ENCODE measurements around the gene TMEM205. TPM values are rescaled to one million over a fixed set of nuclear protein-coding genes. Genes with fewer than 3 reads are reported as not detected.
"Not testable (repeated sequence)": the region's sequence is repeated elsewhere in the genome, so short reads cannot be mapped to it uniquely, and the experiment has no call there.

TMEM205 gene
- total RNA-seq, 4 donors from 2014 or later = 266 to 1,029 (median 650) TPM

DNA sequence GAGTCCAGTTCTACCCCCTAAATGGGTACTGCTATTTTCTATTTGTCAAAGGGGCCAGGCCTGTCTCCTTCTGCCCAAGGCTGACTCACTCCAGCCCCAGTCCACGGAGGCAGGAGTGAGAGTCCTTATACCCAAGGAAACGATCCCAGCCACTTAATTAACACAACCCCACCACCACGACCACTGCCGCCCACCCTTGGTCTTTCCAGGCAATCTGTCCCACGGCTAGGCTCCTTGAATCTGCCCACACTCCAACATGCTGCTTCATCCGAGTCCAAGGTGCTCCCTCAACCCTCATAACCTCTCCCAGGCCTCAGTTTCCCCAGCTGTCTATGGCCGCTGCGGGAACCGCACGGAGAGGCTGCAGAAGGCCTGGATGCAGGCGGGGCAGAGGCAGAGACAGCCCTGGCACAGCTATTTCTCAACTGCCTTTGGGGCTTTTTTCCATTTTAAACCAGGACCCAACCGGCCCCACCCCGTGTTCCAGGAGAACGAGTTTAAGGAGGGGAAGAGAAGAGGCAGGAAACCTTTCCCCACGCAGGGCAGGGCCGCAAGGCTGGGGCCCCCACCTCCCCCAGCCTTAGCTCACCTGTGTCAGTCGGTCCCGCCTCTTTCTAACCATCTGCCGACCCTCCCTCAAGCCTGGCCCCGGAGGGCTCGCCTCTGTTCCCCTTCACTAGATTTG is 7.4 kb downstream of the TMEM205 start:
- Histone ChIP-seq H3K27ac (peak overlapping the region; percentile 73 to 86 (median 86)), H3K27me3 (no peaks in the 10 kb centered on the region), H3K4me3 (replicated peaks in 1 of 3) (peak overlapping the region; percentile 36 to 100 (median 97)), H3K36me3 (peaks cover 18 to 28% of the 10 kb centered on the region in 2 donors), H3K9me3 (no peaks in the 10 kb centered on the region), H3K4me1 (peaks cover 14 to 17% of the 10 kb centered on the region in 2 donors)
- DNase-seq = peak; percentile 51
- intact Hi-C loops (cut with DNase I) = no loop called here
- 21 to 23% methylated on average over 21 of the region's 21 CpGs for WGBS, 2 donors
- TF ChIP-seq, protein P1, sequence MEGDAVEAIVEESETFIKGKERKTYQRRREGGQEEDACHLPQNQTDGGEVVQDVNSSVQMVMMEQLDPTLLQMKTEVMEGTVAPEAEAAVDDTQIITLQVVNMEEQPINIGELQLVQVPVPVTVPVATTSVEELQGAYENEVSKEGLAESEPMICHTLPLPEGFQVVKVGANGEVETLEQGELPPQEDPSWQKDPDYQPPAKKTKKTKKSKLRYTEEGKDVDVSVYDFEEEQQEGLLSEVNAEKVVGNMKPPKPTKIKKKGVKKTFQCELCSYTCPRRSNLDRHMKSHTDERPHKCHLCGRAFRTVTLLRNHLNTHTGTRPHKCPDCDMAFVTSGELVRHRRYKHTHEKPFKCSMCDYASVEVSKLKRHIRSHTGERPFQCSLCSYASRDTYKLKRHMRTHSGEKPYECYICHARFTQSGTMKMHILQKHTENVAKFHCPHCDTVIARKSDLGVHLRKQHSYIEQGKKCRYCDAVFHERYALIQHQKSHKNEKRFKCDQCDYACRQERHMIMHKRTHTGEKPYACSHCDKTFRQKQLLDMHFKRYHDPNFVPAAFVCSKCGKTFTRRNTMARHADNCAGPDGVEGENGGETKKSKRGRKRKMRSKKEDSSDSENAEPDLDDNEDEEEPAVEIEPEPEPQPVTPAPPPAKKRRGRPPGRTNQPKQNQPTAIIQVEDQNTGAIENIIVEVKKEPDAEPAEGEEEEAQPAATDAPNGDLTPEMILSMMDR (IDR thresholded peaks at IDR 0.05) = no peak
- no peak for TF ChIP-seq POLR2A (IDR thresholded peaks at IDR 0.05)

DNA sequence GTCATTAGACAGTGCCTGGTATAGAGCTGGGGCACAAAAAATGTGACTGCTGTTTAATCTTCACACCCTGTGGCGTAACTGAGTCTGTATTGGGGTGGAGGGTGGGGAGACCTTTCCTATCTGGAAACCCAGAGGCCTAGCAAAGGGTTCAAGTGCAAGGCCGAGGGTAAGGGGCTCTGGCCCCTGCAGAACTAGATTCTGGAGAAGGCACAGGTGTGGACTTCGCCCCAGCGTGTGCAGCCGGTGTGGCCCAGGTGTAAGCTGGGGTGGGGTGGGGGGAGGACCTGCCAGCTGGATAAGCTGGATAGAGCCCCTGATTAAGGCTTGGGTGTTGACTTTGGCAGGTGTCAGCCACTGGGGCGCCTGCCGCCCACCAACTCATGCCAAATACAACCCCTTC is 7.9 kb downstream of the TMEM205 start:
- Histone ChIP-seq H3K9me3 (no peaks in the 10 kb centered on the region), H3K36me3 (peaks cover 21 to 32% of the 10 kb centered on the region in 2 donors), H3K4me1 (peaks cover 14% of the 10 kb centered on the region in 2 donors), H3K27ac (peak overlapping the region in 1 of 3 donors; percentile 86), H3K27me3 (no peaks in the 10 kb centered on the region), H3K4me3 (replicated peaks in 1 of 3) (no peak overlapping the region)
- DNase-seq = no peak
- intact Hi-C loops (cut with DNase I) = no loop called here
- TF ChIP-seq POLR2A (IDR thresholded peaks at IDR 0.05) = no peak
- TF ChIP-seq, protein P1 (IDR thresholded peaks at IDR 0.05) = no peak
- WGBS, 2 donors = 85 to 93% methylated on average over 5 to 6 of the region's 7 CpGs

DNA sequence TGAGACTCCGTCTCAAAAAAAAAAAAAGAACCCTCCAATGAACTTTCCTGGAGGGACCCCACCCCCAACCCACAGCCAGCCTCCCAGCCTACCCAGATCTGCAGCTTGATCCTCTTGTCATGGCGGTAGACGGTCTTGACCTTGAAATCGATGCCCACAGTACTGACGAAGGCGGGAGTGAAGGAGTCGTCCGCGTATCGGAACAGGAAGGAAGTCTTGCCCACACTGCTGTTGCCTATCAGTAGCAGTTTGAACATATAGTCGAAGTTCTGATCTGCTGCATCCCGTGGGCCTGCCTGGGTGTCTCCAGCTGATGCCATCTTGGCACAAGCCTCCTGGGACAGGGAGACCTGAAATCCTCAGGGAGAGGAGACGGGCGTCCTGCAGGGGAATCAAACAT is 9.0 kb downstream of the TMEM205 start:
- Histone ChIP-seq H3K4me3 (replicated peaks in 1 of 3) (no peak overlapping the region), H3K36me3 (peaks cover 27 to 41% of the 10 kb centered on the region in 2 donors), H3K27me3 (no peaks in the 10 kb centered on the region), H3K4me1 (peaks cover 14% of the 10 kb centered on the region in 2 donors), H3K9me3 (no peaks in the 10 kb centered on the region), H3K27ac (no peak overlapping the region)
- DNase-seq = no peak
- TF ChIP-seq, protein P1 (IDR thresholded peaks at IDR 0.05) = no peak
- no peak for TF ChIP-seq POLR2A (IDR thresholded peaks at IDR 0.05)
- intact Hi-C loops (cut with DNase I) = no loop called here
- WGBS, 2 donors = 87 to 92% methylated on average over 14 of the region's 14 CpGs

DNA sequence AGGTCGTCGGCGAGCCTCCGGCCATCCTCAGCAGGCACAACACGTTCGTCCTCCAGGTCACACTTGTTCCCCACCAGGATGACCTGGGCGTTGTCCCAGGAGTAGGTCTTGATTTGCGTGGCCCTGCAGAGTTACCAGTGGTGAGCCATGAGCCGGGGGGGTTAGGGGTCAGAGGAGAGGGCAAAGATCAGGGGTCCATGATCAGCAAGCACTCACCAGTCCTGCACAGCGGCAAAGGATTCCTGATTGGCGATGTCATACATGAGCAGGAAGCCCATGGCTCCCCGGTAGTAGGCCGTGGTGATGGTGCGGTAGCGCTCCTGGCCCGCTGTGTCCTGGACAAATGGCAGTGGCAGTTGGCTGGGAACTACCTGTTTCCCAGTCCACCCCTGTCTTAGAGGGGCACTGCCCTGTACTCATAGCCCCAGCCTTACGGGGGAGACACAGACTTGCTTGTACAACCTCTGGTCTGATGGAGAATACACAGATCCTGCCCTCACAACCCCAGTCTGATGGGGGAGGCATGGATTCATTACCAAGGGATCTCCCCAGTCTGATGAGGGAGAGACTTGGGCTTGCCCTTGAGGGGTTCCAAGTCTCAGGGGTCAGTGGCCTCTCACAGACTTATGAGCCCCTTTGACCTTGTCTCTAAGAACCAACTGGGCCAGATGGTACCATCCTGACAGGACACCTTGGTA is 10.5 kb downstream of the TMEM205 start:
- Histone ChIP-seq H3K27me3 (no peaks in the 10 kb centered on the region), H3K4me1 (peaks cover 14% of the 10 kb centered on the region in 2 donors), H3K4me3 (replicated peaks in 1 of 3) (no peak overlapping the region), H3K36me3 (peaks cover 27 to 41% of the 10 kb centered on the region in 2 donors), H3K9me3 (no peaks in the 10 kb centered on the region), H3K27ac (no peak overlapping the region)
- DNase-seq = no peak
- TF ChIP-seq, protein P1 (IDR thresholded peaks at IDR 0.05) = no peak
- no peak for TF ChIP-seq POLR2A (IDR thresholded peaks at IDR 0.05)
- intact Hi-C loops (cut with DNase I) = no loop called here
- 96% methylated on average over 12 to 13 of the region's 17 CpGs for whole genome bisulfite sequencing, 2 donors

DNA sequence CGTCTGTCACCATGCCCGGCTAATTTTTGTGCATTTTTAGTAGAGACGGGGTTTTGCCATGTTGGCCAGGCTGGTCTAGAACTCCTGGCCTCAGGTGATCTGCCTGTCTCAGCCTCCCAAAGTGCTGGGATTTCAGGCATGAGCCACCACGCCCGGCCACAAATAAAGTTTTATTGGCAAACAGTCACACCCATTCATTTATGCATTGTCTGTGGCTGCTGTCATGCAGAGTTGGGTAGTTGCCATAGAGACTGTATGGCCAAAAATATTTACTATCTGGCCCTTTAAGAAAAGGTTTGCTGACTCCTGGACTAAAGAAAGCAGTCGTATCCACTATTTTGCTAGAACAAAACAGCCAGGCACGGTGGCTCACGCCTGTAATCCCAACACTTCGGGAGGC is 12.2 kb downstream of the TMEM205 start:
- WGBS, 2 donors = 85 to 90% methylated on average over 8 to 9 of the region's 9 CpGs
- DNase-seq; H3K27me3 ChIP-seq; intact Hi-C loops (cut with DNase I); H3K9me3 ChIP-seq; H3K4me3 ChIP-seq (replicated peaks in 1 of 3); H3K27ac ChIP-seq; H3K4me1 ChIP-seq: not testable (repeated sequence)
- H3K36me3 ChIP-seq = peaks cover 27 to 52% of the 10 kb centered on the region in 2 donors

Measured in thyroid gland (tissue), 4 donors.